Stimulated activated CD8-positive, alpha-beta memory T cell treated with anti-CD3 and anti-CD28 coated beads, Interleukin-2, amount 100 ng/mL, for 48 hours (primary cell): ENCODE measurements around the gene PDSS1.
"Not testable (repeated sequence)": the region's sequence is repeated elsewhere in the genome, so short reads cannot be mapped to it uniquely, and the experiment has no call there.

Experiments used
- DNase-seq, 2 donors: peaks; one replicate each; pipeline ENCODE4 v3.0.0-alpha.2; 2020; ENCODE audit warnings: low read depth in 2 of 2

PDSS1 gene

GRCh38 chr10:26697163-26697921 is at the start of gene PDSS1:
PDSS1 (plus strand) TSS chr10:26697701; CDS start chr10:26697712, 11 bp downstream.
- peak; percentile 58 to 65 for DNase-seq

GRCh38 chr10:26648245-26648636 is 49.3 kb upstream of the PDSS1 start:
- not testable (repeated sequence) for DNase-seq

GRCh38 chr10:26650406-26650805 is 47.1 kb upstream of the PDSS1 start:
- DNase-seq = no peak

- not testable (repeated sequence) for DNase-seq
Measured at GRCh38 chr10:26651476-26651875, 46.0 kb upstream of the PDSS1 start.

GRCh38 chr10:26653004-26653403 is 44.5 kb upstream of the PDSS1 start:
- DNase-seq = no peak

- no peak for DNase-seq
Measured at GRCh38 chr10:26655746-26656145, 41.8 kb upstream of the PDSS1 start.

- DNase-seq = no peak
Measured at GRCh38 chr10:26662864-26663263, 34.6 kb upstream of the PDSS1 start.

GRCh38 chr10:26665080-26666048 is 32.1 kb upstream of the PDSS1 start:
- no peak for DNase-seq

DNA sequence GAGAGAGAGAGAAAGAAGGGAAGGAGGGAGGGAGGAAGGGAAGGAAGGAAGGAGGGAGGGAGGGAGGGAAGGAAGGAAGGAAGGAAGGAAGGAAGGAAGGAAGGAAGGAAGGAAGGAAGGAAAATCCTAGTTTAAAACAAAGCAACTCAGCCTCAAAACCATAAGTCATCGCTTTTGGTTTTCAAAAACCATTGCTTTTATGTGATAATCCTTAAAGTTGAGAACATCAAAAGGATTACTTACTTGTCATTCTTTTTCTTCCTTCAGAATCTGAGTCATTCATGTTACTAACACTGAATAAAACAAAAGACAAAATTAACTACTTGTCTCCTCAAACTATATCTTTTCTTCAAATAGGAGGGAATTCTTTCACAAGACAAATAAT is 21.6 kb upstream of the PDSS1 start:
- no peak for DNase-seq

DNA sequence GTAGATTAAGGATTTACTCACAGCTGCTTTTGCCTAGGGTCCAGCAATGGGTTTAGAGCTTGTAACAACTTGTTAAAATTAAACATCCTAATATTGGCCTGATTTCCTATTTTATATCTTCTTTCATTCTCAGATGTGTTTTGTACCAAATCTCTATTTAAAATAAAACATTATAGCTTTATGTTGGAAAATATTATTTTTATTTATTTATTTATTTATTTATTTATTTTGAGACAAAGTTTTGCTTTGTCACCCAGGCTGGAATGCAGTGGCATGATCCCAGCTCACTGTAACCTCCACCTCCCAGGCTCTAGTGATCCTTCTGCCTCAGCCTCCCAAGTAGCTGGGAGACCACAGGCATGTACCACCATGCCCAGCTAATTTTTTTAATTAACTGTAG is 17.9 kb upstream of the PDSS1 start:
- no peak for DNase-seq

GRCh38 chr10:26681076-26681475 is 16.4 kb upstream of the PDSS1 start:
- DNase-seq = no peak

DNA sequence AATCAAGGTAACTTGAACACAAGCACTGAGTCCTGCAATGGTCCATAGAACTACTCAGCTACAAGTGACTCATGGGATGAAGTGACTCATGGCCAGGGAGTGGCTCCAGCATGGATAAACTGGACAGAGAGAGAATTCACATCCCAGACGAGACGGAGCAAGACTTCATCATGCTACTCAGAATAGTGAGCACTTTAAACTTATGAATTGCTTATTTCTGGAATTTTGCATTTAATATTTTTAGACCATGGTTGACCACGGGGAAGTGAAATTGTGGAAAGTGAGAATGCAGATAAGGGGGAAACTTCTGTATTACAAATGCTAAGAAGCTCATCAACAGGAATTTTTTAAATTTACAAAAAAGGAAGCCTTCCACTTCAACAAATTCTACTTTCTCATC is 15.5 kb upstream of the PDSS1 start:
- DNase-seq = not testable (repeated sequence)

DNA sequence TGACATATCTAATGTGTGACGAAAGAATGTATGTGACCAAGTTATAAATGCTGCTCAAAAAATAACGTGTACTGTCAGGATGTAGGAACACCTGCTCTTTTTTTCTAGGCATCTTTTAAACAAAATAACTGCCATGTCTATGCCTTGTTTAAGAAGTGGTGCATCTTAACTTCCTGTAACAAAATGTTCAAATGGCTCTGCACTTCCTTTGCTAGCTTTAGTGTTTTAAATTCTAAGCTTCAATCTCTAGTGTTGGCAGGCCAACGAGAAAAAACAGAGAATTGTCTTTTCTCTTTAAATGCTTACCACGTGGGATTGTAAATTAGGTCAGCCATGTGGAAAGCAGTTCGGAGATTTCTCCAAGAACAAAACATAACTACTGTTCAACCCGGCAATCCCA is 14.6 kb upstream of the PDSS1 start:
- no peak for DNase-seq

DNA sequence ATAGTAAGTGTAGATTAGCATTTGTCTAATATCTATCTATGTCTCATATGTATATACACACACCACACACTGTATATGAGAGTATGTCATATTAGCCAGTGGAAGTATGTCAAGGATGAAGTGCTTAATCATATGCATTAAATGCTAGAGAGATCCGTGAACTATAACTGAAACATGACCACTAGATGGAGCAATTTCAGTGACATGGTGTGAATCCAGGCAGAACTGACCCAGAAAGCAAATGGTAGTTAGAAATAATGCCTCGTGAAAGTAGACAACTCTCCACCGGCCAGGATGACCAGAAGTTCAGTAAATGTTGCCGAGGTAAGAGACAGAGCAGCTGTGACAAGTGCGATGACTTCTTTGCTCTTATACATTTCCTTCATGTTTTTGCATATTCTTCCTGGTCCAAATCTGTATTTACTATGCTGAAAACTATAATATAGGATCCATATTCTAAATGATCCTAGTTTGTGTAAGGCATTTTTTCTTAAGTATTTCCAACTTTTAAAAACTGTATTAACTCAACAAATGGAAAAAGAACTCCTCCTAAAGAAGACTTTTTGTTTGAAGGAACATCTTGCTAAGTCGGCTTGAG is 12.7 kb upstream of the PDSS1 start:
- DNase-seq = not testable (repeated sequence)

GRCh38 chr10:26685441-26685840 is 12.1 kb upstream of the PDSS1 start:
- DNase-seq = no peak

- no peak for DNase-seq
Measured at GRCh38 chr10:26689399-26689798, 8.1 kb upstream of the PDSS1 start.

GRCh38 chr10:26690731-26691475 is 6.6 kb upstream of the PDSS1 start:
- no peak for DNase-seq

GRCh38 chr10:26694536-26694935 is 3.0 kb upstream of the PDSS1 start:
- not testable (repeated sequence) for DNase-seq

DNA sequence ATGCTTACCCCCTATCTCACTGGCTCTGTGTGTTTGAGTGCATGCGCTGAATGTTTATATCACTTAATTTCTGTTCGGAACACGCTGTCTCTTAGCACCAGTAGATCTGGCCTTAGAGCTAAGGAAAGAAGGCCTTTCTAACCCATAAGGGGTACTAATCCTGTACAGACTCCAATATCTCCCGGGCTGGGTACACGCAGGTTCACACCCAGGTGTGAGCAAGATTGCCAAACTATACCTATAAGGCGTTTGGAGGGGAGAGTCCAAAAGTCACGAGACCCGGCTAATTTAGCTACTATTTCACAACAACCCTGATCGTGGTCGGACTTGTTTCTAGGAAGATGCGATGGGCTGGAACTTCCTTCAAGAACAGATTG is 727 bp upstream of the PDSS1 start:
- no peak for DNase-seq

- no peak for DNase-seq
Measured at GRCh38 chr10:26697922-26698608, 564 bp downstream of the PDSS1 start.

- no peak for DNase-seq
Measured at GRCh38 chr10:26698909-26699308, 1.4 kb downstream of the PDSS1 start.
